Transverse colon (tissue), 4 donors: Measurements from ENCODE around the gene CCL15. TPM values are rescaled to one million over a fixed set of nuclear protein-coding genes. Genes with fewer than 3 reads are reported as not detected.

ENCODE experiments used
- DNase-seq: peaks from one replicate; pipeline ENCODE4 v3.0.0-alpha.2; 2019
- H3K27ac ChIP-seq, 4 donors: fragments of 200-600 bp; sonication (generic); 2 replicates each; pipeline ENCODE4 v1.5.1; 2016 to 2018; ENCODE audit warnings: inconsistent platforms in 4 of 4
- H3K27me3 ChIP-seq: fragments of 200-600 bp; sonication (generic); 2 replicates; pipeline ENCODE4 v1.5.1; 2017; ENCODE audit warnings: inconsistent platforms
- H3K36me3 ChIP-seq, 4 donors: fragments of 200-600 bp; sonication (generic); 2 replicates each; pipeline ENCODE4 v1.5.1; 2017 to 2019; ENCODE audit warnings: inconsistent platforms in 4 of 4
- H3K4me1 ChIP-seq, 4 donors: fragments of 200-600 bp; sonication (generic); 2 replicates each; pipeline ENCODE4 v1.5.1; 2017 to 2020; ENCODE audit warnings: inconsistent platforms in 4 of 4
- H3K4me3 ChIP-seq, 4 donors: fragments of 200-600 bp; sonication (generic); 1 replicate in 1 of 4; 2 replicates in 3 of 4; pipeline versions ENCODE4 v1.5.1 to v1.6.1; 2017 to 2019; ENCODE audit warnings: inconsistent platforms in 4 of 4
- H3K9me3 ChIP-seq, 2 donors: fragments of 200-600 bp; sonication (generic); 2 replicates each; pipeline ENCODE4 v1.5.1; 2017 to 2019; ENCODE audit warnings: inconsistent platforms in 2 of 2
- CTCF ChIP-seq, 5 experiments: fragments of 200-600 bp in 3 of 5; fragments of 450-650 bp in 2 of 5; sonication (generic) in 3 of 5; IDR thresholded peaks; 1 replicate in 2 of 5; 2 replicates in 3 of 5; pipeline ENCODE4 v1.5.1; 2016 to 2017; ENCODE audit warnings: antibody characterized with exemption in 5 of 5, inconsistent platforms in 3 of 5, mild to moderate bottlenecking in 2 of 5, moderate library complexity in 1 of 5
- EP300 ChIP-seq: sonication (generic); formaldehyde crosslinking; IDR thresholded peaks from one replicate; pipeline ENCODE4 v1.6.1; 2017; ENCODE audit warnings: antibody characterized with exemption, low read depth
- POLR2A ChIP-seq: fragments of 450-650 bp; IDR thresholded peaks from one replicate; pipeline ENCODE4 v1.6.1; 2016; ENCODE audit warnings: antibody characterized with exemption, mild to moderate bottlenecking, moderate library complexity
- POLR2AphosphoS5 ChIP-seq, 3 donors: sonication (generic); formaldehyde crosslinking; IDR thresholded peaks; one replicate each; pipeline ENCODE4 v1.6.1; 2016; ENCODE audit warnings: antibody characterized with exemption in 3 of 3
- WGBS, 2 donors: methylation state at CpG; one replicate each; pipeline ENCODE4 v1.1.5; 2018; ENCODE audit warnings: low coverage in 1 of 2; 5-methylcytosine and 5-hydroxymethylcytosine counted together
- in situ Hi-C, 4 donors: fragments of 200-750 bp; cut with MboI; loops; one replicate each; pipeline versions ENCODE4 v1.15.0 to v1.15.1; 2017; ENCODE audit warnings: low sequenced_read_pairs in 3 of 4, low pct_ligation_motif_present in 1 of 4, low pct_unique_long_range_greater_than_20kb in 1 of 4
- intact Hi-C: fragments of 100-400 bp; cut with DNase I; formaldehyde crosslinking; loops from one replicate; pipeline ENCODE4 v1.15.1; 2023; ENCODE audit warnings: low total_unique reads
- total RNA-seq, 4 donors: library from RNA; depleted of rRNA; stranded (reverse); fragments of >200 nt; gene quantifications; one replicate each; pipeline ENCODE4 v1.1.0, GENCODE V29; 2016

Gene CCL15
- total RNA-seq, 4 donors from 2014 or later: 6.8 to 68.8 (median 31.5) TPM

- no peak overlapping the region for H3K27ac ChIP-seq
- WGBS, 2 donors: 67 to 72% methylated on average over 2 of the region's 2 CpGs
- in situ Hi-C loops (no loop called here), intact Hi-C loops (no loop called here)
- H3K4me3 ChIP-seq: no peak overlapping the region
- no peak for DNase-seq
- no peaks in the 10 kb centered on the region for H3K36me3 ChIP-seq
- TF ChIP-seq EP300 (no peak), CTCF (IDR thresholded peaks at IDR 0.05) (no peak), POLR2A (no peak), POLR2AphosphoS5 (IDR thresholded peaks at IDR 0.05) (no peak)
- no peaks in the 10 kb centered on the region for H3K4me1 ChIP-seq
- no peaks in the 10 kb centered on the region for H3K9me3 ChIP-seq
- H3K27me3 ChIP-seq: no peaks in the 10 kb centered on the region
These were observed 9.8 kb upstream of the CCL15 start for GRCh38 chr17:36011201-36011600.

- TF ChIP-seq CTCF (IDR thresholded peaks at IDR 0.05) (peak in 4 of 5 experiments; percentile 11 to 26 (median 14)), EP300 (no peak), POLR2AphosphoS5 (IDR thresholded peaks at IDR 0.05) (no peak), POLR2A (no peak)
- intact Hi-C loops: no loop called here
- Histone ChIP-seq H3K27ac (no peak overlapping the region), H3K9me3 (no peaks in the 10 kb centered on the region), H3K4me1 (peaks cover 0 to 12% (median 4%) of the 10 kb centered on the region in 4 donors), H3K27me3 (no peaks in the 10 kb centered on the region), H3K4me3 (no peak overlapping the region), H3K36me3 (no peaks in the 10 kb centered on the region)
- WGBS, 2 donors: 78% methylated on average over 9 to 14 of the region's 14 CpGs
- in situ Hi-C loops: no loop called here
- no peak for DNase-seq
These were observed 7.8 kb upstream of the CCL15 start for GRCh38 chr17:36008998-36009665.

GRCh38 chr17:36004594-36005108 lies 3.3 kb upstream of the CCL15 start:
- H3K4me3 ChIP-seq: no peak overlapping the region
- in situ Hi-C loops: no loop called here
- H3K4me1 ChIP-seq: peaks cover 0 to 29% (median 17%) of the 10 kb centered on the region in 4 donors
- no peak for TF ChIP-seq POLR2A
- no peak for TF ChIP-seq EP300
- no peak for TF ChIP-seq POLR2AphosphoS5 (IDR thresholded peaks at IDR 0.05)
- TF ChIP-seq CTCF (IDR thresholded peaks at IDR 0.05): no peak
- H3K36me3 ChIP-seq: no peaks in the 10 kb centered on the region
- 6 to 21% methylated on average over 4 of the region's 4 CpGs for WGBS, 2 donors
- intact Hi-C loops: no loop called here
- no peaks in the 10 kb centered on the region for H3K27me3 ChIP-seq
- DNase-seq: no peak
- peak overlapping the region; percentile 31 to 58 (median 45) for H3K27ac ChIP-seq
- H3K9me3 ChIP-seq: no peaks in the 10 kb centered on the region

- no peak overlapping the region for H3K4me3 ChIP-seq
These were observed 1.3 kb upstream of the CCL15 start for GRCh38 chr17:36002631-36003030.

More at GRCh38 chr17:36002631-36003030, 1.3 kb upstream of the CCL15 start:
- peaks cover 0 to 4% (median 1%) of the 10 kb centered on the region in 4 donors for H3K36me3 ChIP-seq
- in situ Hi-C loops (no loop called here), intact Hi-C loops (no loop called here)
- 40 to 74% methylated on average over 1 to 7 of the region's 7 CpGs for WGBS, 2 donors
- no peaks in the 10 kb centered on the region for H3K9me3 ChIP-seq
- TF ChIP-seq POLR2AphosphoS5 (IDR thresholded peaks at IDR 0.05) (no peak), EP300 (no peak), POLR2A (no peak), CTCF (IDR thresholded peaks at IDR 0.05) (no peak)
- H3K27me3 ChIP-seq: no peaks in the 10 kb centered on the region
- no peak for DNase-seq
- peaks cover 0 to 29% (median 17%) of the 10 kb centered on the region in 4 donors for H3K4me1 ChIP-seq
- peak overlapping the region; percentile 75 to 87 (median 86) for H3K27ac ChIP-seq
